GM23338 (cell line): ENCODE measurements around the gene RIN3. TPM values are rescaled to one million over a fixed set of nuclear protein-coding genes. Genes with fewer than 3 reads are reported as not detected.

ENCODE experiments used
- ATAC-seq: fragments of 200-7000 bp; cut with Tn5 transposase; 3 replicates; pipeline ENCODE4 v1.9.1; 2020
- DNase-seq: peaks from one replicate; pipeline ENCODE4 v3.0.0-alpha.2; 2015; ENCODE audit warnings: low spot score
- H2AFZ ChIP-seq: fragments of 200-600 bp; sonication (generic); 2 replicates; pipeline ENCODE4 v1.8.0; 2016; ENCODE audit warnings: antibody characterized with exemption, mild to moderate bottlenecking, moderate library complexity
- H3F3A ChIP-seq: fragments of 200-600 bp; sonication (generic); replicated peaks from 2 replicates; pipeline ENCODE4 v1.8.0; 2017; ENCODE audit warnings: antibody characterized with exemption, mixed run types, low read depth
- H3K27ac ChIP-seq: fragments of 200-600 bp; sonication (generic); 2 replicates; pipeline ENCODE4 v1.6.1; 2016; ENCODE audit warnings: low read depth
- H3K27me3 ChIP-seq: fragments of 200-600 bp; sonication (generic); 2 replicates; pipeline ENCODE4 v1.8.0; 2016; ENCODE audit warnings: mild to moderate bottlenecking, mixed run types, moderate library complexity; ENCODE audit not compliant: insufficient read depth
- H3K36me3 ChIP-seq: fragments of 200-600 bp; sonication (generic); 2 replicates; pipeline ENCODE4 v1.8.0; 2016; ENCODE audit warnings: mild to moderate bottlenecking; ENCODE audit not compliant: insufficient read depth
- H3K4me1 ChIP-seq: fragments of 200-600 bp; sonication (generic); 2 replicates; pipeline ENCODE4 v1.8.0; 2016; ENCODE audit warnings: mild to moderate bottlenecking, moderate library complexity; ENCODE audit not compliant: insufficient read depth
- H3K4me2 ChIP-seq: fragments of 200-600 bp; sonication (generic); 2 replicates; pipeline ENCODE4 v1.7.1; 2017; ENCODE audit warnings: mixed run types
- H3K4me3 ChIP-seq: fragments of 200-600 bp; sonication (generic); 2 replicates; pipeline ENCODE4 v1.6.1; 2016; ENCODE audit warnings: mixed run types
- H3K79me2 ChIP-seq: fragments of 200-600 bp; sonication (generic); replicated peaks from 2 replicates; pipeline ENCODE4 v1.8.0; 2017; ENCODE audit warnings: mild to moderate bottlenecking; ENCODE audit not compliant: insufficient read depth
- H3K9me2 ChIP-seq: fragments of 200-600 bp; sonication (generic); 2 replicates; pipeline ENCODE4 v1.8.0; 2017; ENCODE audit not compliant: insufficient read depth
- H4K20me1 ChIP-seq: fragments of 200-600 bp; sonication (generic); replicated peaks from 2 replicates; pipeline ENCODE4 v1.8.0; 2017; ENCODE audit warnings: mild to moderate bottlenecking; ENCODE audit not compliant: insufficient read depth
- H3K27ac Mint-ChIP-seq: 2 replicates; pipeline ENCODE4 v1.8.0; 2020; ENCODE audit warnings: inconsistent platforms, mild to moderate bottlenecking, moderate library complexity, mixed read lengths
- H3K27me3 Mint-ChIP-seq: 3 replicates; pipeline ENCODE4 v1.8.0; 2022; ENCODE audit warnings: low read depth, mild to moderate bottlenecking, moderate library complexity, mixed read lengths, inconsistent platforms; ENCODE audit not compliant: insufficient read depth, poor library complexity
- H3K36me3 Mint-ChIP-seq: 3 replicates; pipeline ENCODE4 v1.8.0; 2021; ENCODE audit warnings: low read depth, mild to moderate bottlenecking, inconsistent platforms, moderate library complexity, mixed read lengths
- H3K4me1 Mint-ChIP-seq: 3 replicates; pipeline ENCODE4 v1.8.0; 2020; ENCODE audit warnings: mild to moderate bottlenecking, inconsistent platforms, mixed read lengths
- H3K4me3 Mint-ChIP-seq: 3 replicates; pipeline ENCODE4 v1.8.0; 2021; ENCODE audit warnings: moderate library complexity, mild to moderate bottlenecking, inconsistent platforms, mixed read lengths
- H3K9me3 Mint-ChIP-seq: 3 replicates; pipeline ENCODE4 v1.8.0; 2020; ENCODE audit warnings: moderate library complexity, mild to moderate bottlenecking, inconsistent platforms, mixed read lengths
- CREB1 ChIP-seq: fragments of 250-450 bp; sonication (Bioruptor Pico); IDR thresholded peaks from 2 replicates; pipeline ENCODE4 v1.5.0; 2020; ENCODE audit warnings: low read depth, mild to moderate bottlenecking, moderate library complexity
- ETS1 ChIP-seq: IDR thresholded peaks from 2 replicates; pipeline ENCODE4 v1.6.1; 2016; ENCODE audit warnings: antibody characterized with exemption
- EZH2 ChIP-seq: fragments of 200-600 bp; sonication (generic); IDR thresholded peaks from one replicate; pipeline ENCODE4 v1.8.0; 2017; ENCODE audit warnings: antibody characterized with exemption, mild to moderate bottlenecking, low read depth; ENCODE audit not compliant: unreplicated experiment
- EZH2phosphoT487 ChIP-seq: fragments of 200-600 bp; sonication (generic); IDR thresholded peaks from one replicate; pipeline ENCODE4 v1.8.1; 2018; ENCODE audit warnings: antibody characterized with exemption; ENCODE audit not compliant: unreplicated experiment
- JUNB ChIP-seq: IDR thresholded peaks from one replicate; pipeline ENCODE4 v1.6.1; 2016; ENCODE audit warnings: antibody characterized with exemption; ENCODE audit not compliant: unreplicated experiment
- NANOG ChIP-seq: IDR thresholded peaks from 2 replicates; pipeline ENCODE4 v1.6.1; 2016; ENCODE audit warnings: antibody characterized with exemption, borderline replicate concordance
- POLR2AphosphoS5 ChIP-seq: IDR thresholded peaks from 2 replicates; pipeline ENCODE4 v1.6.1; 2016; ENCODE audit warnings: antibody characterized with exemption, low read depth
- REST ChIP-seq: IDR thresholded peaks from one replicate; pipeline ENCODE4 v1.6.1; 2018; ENCODE audit warnings: antibody characterized with exemption; ENCODE audit not compliant: unreplicated experiment
- STAT1 ChIP-seq: IDR thresholded peaks from one replicate; pipeline ENCODE4 v1.6.1; 2016; ENCODE audit warnings: antibody characterized with exemption; ENCODE audit not compliant: unreplicated experiment
- ZNF114 ChIP-seq: fragments of 250-450 bp; sonication (Bioruptor Pico); IDR thresholded peaks from 2 replicates; pipeline ENCODE4 v1.5.0; 2020; ENCODE audit warnings: mild to moderate bottlenecking, moderate library complexity
- ZNF331 ChIP-seq: fragments of 250-450 bp; sonication (Bioruptor Pico); IDR thresholded peaks from 2 replicates; pipeline ENCODE4 v1.5.0; 2020; ENCODE audit warnings: low read depth, mild to moderate bottlenecking, moderate library complexity
- ZNF462 ChIP-seq: fragments of 250-450 bp; sonication (Bioruptor Pico); IDR thresholded peaks from 2 replicates; pipeline ENCODE4 v1.5.0; 2020; ENCODE audit warnings: mild to moderate bottlenecking, moderate library complexity
- polyA plus RNA-seq: library from polyadenylated mRNA; unstranded; fragments of >200 nt; fragmentation: Nextera tagmentation; extraction: Ambion mirVana; gene quantifications from 2 replicates; pipeline ENCODE4 v1.2.1, GENCODE V29; 2016
- total RNA-seq: library from RNA; depleted of rRNA; stranded (reverse); fragments of >200 nt; shearing (Covaris generic); gene quantifications from 2 replicates; pipeline ENCODE4 v1.2.3, GENCODE V29; 2014

The RIN3 gene
- total and polyA plus RNA-seq, 2 experiments from 2014 or later, result 0.97 to 1.5 TPM

- TF ChIP-seq CREB1 (no peak), ZNF462 (CRISPR knock-in tag) (no peak), STAT1 (no peak), ZNF331 (CRISPR knock-in tag) (no peak), POLR2AphosphoS5 (no peak), NANOG (no peak)
These were observed 42.7 kb downstream of the RIN3 start (continued) for GRCh38 chr14:92556255-92556741.

GRCh38 chr14:92556863-92557543, 43.4 kb downstream of the RIN3 start:
- no peaks in the 10 kb centered on the region; the same call in 2 of the 3 replicates for H3K9me3 Mint-ChIP-seq
- Histone ChIP-seq H3K4me3 (no peak overlapping the region), H2AFZ (no peak overlapping the region), H3K27ac (no peak overlapping the region), H3K79me2 (no peaks in the 10 kb centered on the region), H3F3A (no peaks in the 10 kb centered on the region), H3K36me3 (no peaks in the 10 kb centered on the region), H3K9me2 (no peaks in the 10 kb centered on the region), H3K27me3 (no peaks in the 10 kb centered on the region), H3K4me1 (no peaks in the 10 kb centered on the region), H3K4me2 (no peak overlapping the region), H4K20me1 (no peaks in the 10 kb centered on the region)
- no peak for DNase-seq
- H3K27me3 Mint-ChIP-seq, result peaks cover 9% of the 10 kb centered on the region
- no peak overlapping the region for H3K4me3 Mint-ChIP-seq
- no peak overlapping the region for H3K27ac Mint-ChIP-seq
- peaks cover 10% of the 10 kb centered on the region for H3K4me1 Mint-ChIP-seq
- ATAC-seq, result no peak
- H3K36me3 Mint-ChIP-seq, result no peaks in the 10 kb centered on the region
- TF ChIP-seq ETS1 (no peak), EZH2phosphoT487 (no peak), EZH2 (no peak), ZNF114 (CRISPR knock-in tag) (no peak), CREB1 (no peak), JUNB (no peak), REST (no peak), POLR2AphosphoS5 (no peak)
